Amniotic stem cell (primary cell): ENCODE results near the gene USE1.

Experiments used
- DNase-seq: peaks from one replicate; lab custom pipeline; 2025; lab: John Stamatoyannopoulos, UW

USE1 gene

GRCh38 chr19:17235971-17236777, 21.0 kb downstream of the USE1 start:
- DNase-seq: no peak

DNA sequence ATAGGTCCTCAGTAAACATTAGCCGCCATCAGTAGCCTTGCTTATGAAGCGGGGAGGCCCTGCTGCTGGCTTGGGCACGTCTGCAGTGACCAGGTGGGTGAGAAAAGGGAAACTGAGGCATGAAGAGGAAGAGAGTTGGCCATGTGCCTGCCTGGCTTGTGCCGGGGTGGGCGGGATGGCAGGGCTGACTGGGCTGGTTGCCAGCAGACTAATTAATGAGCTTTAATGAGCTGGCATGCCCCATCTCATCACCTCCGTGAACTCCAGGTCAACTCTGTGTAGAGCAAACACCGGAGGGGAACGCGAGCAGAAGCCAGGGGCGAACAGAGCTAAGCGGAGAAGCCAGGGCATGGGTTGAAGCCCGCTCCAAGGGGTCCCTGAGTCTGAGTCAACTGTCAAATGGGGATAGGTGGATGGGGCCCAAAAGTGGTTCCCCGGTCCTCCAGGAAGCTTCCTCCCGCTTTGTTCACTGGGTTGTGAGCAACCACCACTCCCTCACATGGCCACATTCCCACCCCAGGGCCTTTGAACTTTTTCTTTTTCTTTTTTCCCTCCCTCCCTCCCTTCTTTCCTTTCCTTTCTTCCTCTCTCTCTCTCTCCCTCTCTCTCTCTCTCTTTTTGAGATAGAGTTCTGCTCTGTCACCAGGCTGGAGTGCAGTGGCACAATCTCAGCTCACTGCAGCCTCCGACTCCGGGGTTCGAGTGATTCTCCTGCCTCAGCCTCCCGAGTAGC, 21.8 kb downstream of the USE1 start:
- DNase-seq: no peak

DNA sequence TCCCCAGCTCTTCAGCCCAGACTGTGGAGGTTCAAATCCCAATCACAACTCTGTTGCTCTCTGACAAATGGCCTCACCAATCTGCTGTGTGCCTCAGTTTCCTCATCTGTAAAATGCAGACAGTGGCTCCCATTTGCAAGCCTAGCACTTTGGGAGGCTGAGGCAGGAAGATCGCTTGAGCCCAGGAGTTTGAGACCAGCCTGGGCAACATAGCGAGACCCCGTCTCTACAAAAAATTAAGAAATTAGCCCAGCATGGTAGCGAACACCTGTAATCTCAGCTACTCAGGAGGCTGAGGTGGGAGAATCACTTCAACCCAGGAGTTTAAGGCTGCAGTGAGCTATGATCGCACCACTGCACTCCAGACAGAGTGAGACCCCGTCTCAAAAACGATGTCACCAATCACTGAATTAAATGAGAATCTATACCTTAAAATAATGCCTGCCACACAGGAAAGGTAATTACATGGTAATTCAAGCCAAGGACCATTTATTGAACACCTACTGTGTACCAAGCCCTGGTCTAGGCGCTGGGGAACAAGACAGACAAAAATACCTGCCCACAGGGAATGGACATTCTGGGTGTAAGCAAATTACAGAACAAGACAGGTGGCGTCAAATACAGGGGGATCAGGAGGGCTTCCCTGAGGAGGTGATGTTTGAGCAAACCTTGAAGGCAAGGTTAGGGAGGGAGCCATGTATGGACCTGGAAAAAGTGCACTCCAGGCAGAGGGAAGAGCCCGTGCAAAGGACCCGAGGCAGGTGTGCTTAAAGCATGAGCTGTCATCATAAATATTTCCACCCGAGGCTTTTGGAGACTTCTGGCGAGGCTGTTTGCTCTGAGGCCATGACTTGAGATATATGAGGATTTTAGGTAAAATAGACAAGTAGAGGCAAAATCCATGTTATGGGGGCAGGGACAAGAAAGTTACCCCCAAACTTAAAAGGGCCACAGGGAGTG, 22.9 kb downstream of the USE1 start:
- DNase-seq: no peak

DNA sequence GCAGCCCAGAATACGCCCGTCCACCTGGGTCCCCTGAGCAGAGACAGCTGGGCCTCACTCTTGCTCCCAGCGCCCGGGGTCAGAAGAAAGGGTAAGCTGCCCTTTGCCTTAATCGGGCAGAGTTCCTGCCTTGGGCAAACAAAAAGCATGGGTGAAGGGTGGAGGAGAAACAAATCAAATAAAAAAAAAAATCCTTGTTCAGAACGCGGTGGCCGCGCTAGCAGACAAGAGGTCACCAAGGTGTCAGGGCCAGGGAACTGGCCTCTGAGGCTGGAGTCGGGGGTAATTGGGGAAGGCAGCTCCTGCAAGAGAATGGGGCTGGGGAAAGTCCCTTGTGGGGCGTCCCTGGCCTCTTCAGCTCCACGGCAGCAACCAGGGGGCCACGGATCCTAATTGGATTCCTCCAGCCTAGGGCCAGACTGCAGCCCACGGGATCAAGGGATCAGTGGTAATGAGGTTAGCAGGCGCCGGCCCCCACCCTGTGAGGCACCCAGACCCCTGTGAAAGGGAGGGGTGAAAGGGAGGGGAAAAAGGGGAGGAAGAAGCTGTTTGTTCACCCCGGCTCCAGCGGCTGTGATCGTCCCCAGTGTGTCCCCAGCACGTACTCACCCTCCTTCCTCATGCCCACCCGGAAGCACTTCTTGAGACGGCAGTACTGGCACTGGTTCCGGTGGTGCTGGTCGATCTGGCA, 25.1 kb downstream of the USE1 start:
- no peak for DNase-seq

DNA sequence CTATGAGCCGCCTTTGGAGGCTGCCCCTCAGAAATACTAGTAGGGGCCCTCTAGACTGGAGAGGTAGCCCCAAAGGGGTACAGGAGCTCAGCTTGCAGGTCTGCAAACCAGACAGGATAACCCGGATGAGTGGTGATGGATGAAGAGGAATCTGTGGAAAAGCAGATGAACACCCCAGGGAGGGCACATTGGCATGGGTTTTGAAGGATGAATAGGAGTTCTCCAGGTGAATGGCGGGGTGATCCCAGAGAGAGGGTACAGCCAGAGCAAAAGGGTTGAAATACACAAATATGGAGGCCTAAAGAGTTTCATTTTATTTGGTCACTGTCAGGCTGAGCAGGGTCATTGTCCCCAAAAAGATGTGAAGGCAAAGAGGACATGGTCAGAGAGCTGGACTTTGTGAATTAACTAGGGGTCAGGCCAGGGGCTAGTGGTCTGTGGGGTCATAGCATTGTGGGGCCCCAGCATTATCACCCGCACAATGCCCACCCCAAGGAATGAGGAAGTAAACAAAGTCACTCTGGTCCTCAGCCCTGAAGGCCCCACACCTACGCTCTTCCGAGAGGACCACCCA, 25.8 kb downstream of the USE1 start:
- no peak for DNase-seq

DNA sequence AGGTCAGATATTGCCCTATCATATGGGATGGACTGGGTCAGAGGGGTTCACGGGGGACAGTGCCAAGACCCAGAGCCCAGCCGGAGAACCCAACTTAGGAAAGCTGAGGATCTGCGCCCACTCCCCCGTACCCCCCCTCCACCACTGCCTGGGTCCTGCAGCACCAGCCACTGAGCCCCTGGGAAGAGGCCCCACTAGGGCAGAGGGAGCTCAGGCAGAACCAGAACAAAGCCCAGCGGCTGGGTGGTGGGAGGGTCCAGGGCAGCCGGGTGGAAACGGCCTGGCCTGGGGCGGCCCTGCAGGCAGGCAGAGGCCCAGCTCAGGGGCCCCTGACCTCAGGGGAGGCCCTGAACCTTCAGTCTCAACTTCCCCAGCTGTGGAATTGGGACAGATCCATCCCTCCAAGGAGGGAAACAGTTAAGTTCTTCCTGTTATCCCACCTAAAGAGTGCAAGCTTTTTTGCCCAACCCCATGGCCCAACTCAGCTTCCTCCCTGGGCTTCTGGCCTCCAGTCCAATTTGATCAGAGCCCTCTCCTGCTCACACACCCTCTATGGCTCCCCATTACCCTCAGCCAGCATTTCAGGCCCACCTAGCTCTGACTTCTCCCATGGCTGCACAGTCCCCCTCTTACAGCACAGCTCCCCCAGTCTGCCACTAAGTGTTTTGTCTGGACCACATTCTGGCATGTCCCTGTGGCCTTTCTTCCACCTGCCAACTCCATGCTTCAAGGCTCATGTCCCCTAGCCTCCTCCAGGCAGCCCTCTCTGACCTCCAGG, 27.5 kb downstream of the USE1 start:
- no peak for DNase-seq

DNA sequence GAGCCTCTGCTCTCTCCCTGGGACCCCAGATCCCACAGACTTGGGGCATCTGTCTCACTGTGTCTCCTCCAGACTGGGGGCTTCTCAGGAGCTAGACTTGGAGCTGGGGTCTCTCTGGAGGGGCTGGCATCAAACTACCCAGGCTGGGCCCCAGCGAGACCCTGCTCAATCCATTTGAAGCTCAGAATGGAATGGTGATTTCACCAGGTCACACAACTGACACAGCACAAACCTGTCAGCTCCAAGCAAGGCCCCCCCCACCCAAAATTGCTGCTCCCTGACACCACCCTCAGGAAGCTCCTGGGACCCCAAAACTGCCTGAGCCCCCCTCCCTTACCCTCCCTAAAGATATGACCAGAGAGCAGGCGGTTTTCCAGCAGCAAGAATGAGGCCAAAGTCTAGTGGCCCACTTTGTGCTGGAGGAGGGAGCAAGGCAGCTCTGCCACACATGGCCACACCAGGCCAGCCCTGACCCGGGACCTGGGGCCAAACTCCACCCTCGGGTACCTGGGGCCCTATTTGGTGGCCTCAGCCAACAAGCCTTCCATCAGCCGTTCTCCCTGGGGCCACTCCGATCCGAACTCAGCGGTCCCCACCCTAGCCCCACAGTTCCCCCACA, 28.2 kb downstream of the USE1 start:
- DNase-seq: no peak

DNA sequence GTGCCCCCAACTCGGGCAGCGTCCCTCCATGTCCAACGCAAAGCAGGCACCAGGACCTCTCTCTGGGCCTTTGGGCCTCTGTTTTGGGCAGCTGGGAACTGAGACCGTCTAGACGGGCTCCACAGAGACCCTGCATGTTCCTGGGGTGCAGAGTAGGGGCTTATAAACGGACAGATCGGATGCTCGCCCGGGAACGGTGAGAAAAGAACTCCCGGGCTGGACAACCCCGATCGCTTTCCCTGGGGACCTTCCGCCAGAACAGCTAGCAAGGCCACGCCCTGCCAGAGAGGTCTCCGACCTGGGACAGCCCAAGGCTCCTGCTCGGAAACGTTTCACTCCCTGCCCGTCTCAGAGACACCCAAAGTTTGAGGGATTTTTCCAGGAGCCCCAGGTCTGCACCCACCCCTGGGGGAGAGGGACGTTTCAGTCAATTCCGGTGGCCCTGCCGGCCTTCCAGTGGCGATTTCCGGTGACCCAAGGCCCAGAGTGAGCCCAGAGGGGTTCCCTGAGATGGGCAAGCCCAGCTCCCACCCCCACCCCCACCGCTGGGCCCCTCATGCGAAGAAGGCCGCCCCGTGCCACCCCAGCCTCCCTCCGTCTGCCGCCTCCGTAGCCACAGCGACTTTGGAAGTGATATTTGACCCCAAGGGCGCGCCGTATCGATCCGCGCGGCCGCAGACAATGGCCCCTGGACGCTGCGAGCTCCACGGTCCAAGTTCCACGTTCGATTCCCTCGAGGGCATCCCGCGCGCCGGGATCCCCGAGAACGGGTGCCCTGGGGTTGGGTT, 28.9 kb downstream of the USE1 start:
- no peak for DNase-seq

DNA sequence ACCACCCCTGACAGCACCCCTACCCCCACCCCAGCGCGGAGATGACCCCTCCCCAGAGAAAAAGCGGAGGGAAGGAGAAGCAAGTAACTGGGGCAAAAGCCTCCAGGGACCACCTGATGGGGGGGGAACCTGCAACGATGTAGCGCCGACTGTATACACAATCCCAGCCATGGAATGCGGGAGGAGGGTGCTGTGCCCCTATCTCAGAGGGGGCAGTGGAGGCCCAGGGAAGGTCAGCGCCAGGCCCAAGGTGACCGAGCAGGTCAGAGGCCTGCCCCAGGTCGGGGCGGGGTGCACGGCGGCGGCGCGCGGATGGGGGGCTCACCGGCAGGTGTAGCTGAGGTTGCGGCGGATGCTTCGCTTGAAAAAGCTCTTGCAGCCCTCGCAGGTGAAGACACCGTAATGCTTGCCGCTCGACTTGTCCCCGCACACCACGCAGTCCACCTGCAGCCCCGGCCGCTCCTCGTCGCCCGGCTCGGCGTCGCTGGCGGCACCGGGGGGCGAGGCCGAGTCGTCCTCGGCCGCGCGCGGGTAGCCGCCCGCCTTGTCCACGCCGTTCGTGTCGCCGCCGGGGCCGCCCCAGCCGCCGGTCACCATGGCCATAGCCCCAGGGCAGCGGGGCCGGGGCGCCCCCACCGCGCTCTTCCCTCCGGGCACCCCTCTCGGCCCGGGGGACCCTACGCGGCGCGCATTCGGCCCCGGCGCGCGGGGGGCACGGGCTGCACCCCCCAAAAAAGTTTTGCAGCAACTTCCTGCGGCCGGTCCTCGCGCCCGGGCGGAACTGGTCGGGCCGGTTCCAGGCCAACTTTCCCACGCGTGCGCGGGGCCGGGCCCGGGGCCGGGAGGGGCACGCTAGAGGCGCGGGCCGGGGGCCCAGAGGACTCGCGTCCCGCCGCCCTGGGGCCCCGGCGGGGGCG, 29.7 kb downstream of the USE1 start:
- DNase-seq: no peak

DNA sequence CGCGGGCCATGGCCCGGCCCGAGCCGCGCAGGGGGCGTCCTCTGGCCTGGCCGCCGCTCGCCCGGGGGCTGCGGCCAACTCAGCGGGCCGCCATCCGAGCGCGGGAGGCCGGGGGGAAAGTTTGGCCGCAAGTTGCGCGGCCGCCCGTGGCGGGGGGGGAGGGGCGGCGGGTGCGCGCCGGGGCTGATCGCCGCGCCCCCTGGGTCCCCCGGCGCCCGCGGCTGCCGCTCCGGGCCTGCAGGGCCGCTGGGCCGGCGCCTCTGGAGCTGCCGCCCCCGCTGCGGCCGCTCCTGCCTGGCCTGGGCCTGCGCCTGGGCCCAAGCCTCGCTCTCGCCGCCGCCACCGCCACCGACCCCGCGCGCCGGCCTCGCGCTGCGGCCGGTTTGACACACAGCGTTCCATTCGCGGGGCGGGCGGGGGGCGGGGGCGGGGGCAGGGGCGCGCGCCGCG, 30.4 kb downstream of the USE1 start, which contains the start of gene NR2F6:
Gene NR2F6, minus strand, starts transcription at position 385 of the 450 bp plus-strand sequence. CDS start 699 bp downstream, outside the sequence.
- no peak for DNase-seq

DNA sequence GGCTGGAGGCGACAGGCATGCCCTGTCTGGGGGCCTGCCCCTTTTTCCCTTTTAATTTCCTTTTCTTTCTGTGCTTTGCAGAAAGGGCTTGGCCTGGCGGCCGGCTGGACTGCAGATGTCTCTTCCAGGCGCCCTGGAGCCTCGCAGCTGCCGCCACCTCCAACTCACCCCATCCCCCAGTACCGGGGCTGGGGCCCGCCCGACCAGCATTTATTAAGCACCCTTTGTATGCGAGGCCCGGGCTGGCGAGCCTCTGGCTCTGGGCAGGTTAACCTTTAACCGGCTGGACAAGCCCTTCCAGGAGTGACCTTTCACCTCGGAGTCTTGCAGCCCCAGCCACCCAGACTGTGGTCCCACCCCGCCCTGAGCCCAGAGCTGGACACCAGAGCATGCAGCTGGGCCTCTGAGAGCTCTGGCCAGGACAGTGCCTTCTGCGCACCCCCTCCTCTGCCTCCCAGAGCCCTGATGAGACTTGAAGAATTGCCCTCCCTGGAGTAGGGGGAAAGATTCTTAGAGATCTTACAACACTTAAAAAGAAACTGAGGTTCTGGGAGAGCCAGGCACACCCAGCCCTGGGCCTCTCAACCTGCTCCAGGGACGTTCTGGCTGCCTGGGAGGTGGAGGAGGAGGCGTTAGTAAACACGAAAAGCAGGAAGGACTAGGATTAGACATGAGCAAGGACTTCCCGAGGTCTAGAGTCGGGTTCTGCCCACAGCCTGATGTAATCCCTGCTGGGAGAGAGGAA, 31.7 kb downstream of the USE1 start:
- DNase-seq: no peak

DNA sequence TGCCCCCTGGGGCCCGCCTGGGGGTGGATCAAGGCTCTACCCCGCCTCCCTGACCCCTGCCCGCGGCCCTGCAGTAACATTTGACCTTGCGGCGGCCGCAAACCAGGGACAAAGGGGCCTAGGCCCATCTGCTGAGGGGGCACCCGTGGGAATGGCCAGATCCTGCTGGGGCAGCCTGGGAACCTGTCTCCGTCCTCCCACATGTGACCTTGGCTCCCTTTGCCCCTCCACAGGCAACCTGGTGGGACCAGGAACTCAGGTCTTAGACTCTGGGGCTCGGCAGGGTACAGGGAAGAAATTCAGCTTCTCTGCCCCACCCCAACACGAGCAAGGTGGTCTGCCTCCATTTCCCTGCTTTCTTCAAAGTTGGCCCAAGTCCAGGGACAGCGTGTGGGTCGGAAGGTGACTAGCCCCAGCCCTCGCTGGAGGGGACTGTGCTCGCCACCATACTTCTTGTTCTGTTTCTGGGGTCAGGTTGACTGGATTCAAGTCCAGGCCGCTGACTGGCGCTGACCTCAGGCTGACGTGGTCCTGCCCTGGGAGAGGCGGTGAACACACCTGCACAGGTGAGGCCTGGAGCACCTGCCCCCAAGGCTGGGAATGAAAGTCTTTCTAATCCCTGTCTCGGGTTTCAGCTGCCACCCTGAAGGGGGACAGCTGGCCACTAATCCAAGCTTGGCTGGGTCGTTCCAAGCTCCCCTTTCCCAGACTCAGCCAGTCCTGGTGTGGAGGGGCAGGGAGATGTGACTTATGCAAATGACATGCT, 33.0 kb downstream of the USE1 start:
- no peak for DNase-seq

DNA sequence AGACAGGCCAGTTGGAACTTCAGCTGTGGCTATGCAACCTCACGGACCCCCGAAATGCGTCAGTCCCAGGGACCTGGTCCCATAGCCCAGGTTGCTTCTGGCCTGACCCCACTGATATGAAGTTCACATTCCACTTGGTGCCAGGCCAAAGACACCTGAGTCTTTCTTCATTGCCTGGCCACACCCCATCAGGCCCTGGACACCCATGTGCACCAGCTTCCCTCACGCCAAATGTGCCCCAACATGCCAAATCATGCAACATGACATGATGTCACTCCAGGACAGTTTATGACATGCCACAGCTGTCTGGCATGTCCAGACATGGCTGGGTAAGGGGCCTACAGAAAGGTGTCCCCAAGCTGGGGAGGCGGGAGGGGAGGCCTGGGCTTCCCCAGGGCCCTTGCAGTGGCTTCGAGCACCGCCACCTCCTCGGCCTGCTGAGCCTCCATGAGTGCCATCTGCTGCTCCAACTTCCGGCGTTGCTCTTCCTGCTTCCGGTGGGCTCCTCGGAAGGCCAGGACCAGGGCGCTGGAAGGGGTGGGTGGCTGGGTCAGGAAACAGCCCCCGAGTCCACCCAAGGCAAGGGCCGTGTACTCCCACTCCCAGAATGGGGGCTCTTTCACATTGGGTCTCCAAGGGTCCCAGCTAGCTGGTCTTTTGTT, 34.9 kb downstream of the USE1 start:
- DNase-seq: no peak

GRCh38 chr19:17254636-17255035, 39.5 kb downstream of the USE1 start:
- no peak for DNase-seq

GRCh38 chr19:17255150-17255621, 40.0 kb downstream of the USE1 start:
- no peak for DNase-seq

DNA sequence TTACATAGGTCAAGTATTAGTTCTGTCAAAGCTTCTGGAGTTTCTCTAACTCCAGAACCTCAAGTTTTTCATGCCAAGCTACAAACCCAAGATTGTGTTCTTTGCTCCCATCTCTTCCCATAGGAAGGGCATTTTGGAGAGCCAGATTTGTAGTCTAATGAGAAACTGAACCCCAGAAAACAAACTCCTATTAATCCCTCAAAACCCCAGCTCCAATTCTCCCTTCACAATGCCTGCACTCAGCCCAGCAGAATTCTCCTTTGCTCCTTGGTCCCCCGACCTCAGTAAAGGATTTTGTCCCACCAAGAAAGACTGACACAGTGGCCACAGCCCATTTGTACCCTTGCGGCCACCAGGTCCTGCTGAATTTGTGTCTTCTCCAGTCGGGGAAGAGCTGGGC, 41.0 kb downstream of the USE1 start:
- no peak for DNase-seq
